Measurements from ENCODE around the gene NUMA1.

Gene NUMA1

DNA sequence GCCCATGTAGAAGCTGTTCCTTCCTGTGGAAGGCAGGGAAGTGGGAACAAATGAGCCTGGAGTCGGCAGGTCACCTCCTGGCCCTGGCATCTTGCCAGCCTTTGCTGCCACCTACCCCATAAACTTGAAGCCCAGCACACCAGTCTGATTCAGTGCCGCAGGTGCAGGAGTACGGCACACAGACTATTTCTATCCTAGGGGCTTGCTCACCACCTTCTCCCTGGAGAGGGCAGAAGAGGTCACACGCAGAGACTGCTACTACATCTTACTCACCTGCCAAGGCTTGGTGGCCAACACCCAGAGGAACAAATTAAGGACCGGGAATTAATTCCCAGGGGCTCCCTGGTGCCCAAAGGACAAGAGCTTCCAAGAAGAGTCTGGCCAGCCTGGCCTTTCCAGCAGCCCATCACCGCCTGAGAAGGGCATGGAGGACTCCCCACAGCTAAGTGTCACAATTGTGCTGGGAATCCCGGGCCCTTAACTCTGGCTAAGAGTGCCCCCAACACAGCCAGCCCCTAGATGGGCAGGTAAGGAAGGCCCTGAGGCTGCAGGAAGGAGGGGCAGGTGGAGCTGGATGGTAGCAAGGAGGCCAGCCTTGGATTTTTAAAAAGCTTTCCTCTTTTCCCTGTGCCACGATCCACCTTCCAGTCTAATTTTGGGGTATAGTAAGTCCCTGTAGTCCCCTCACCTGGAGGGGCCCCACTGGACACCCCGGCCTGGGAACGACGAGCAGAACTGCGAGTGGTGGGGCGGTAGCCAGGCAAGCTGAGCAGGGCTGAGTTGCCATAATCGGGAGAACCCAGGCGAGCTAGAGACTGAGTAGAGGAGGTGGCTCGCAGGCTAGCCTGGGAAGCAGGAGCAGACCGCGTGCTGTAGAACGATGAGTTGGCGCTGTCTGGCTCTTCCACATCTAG, 74.7 kb downstream of the NUMA1 start:
- Histone ChIP-seq H3K4me3 (ENCODE audit: low read depth in 1 of 2, low read length in 2 of 2) (no peak overlapping the region), H3K9me3 (ENCODE audit: control insufficient read depth in 1 of 2, low read length in 2 of 2) (no peaks in the 10 kb centered on the region), H3K27ac (ENCODE audit: low read length) (no peak overlapping the region), H3K4me1 (ENCODE audit: control insufficient read depth in 1 of 2, insufficient read depth in 2 of 2, low read length in 2 of 2) (peaks cover 0 to 11% of the 10 kb centered on the region in 2 donors), H3K27me3 (ENCODE audit: low read depth, low read length) (no peaks in the 10 kb centered on the region), H3K36me3 (ENCODE audit: control insufficient read depth in 1 of 2, insufficient read depth in 2 of 2, low read length in 2 of 2) (peaks cover 84% of the 10 kb centered on the region in 2 donors)

GRCh38 chr11:72004515-72005346, 75.6 kb downstream of the NUMA1 start:
- peaks cover 6 to 19% of the 10 kb centered on the region in 2 donors for H3K4me1 ChIP-seq (ENCODE audit: control insufficient read depth in 1 of 2, insufficient read depth in 2 of 2, low read length in 2 of 2)
- no peaks in the 10 kb centered on the region for H3K9me3 ChIP-seq (ENCODE audit: control insufficient read depth in 1 of 2, low read length in 2 of 2)
- H3K27me3 ChIP-seq (ENCODE audit: low read depth, low read length), result no peaks in the 10 kb centered on the region
- no peak overlapping the region for H3K27ac ChIP-seq (ENCODE audit: low read length)
- peaks cover 75 to 79% of the 10 kb centered on the region in 2 donors for H3K36me3 ChIP-seq (ENCODE audit: control insufficient read depth in 1 of 2, insufficient read depth in 2 of 2, low read length in 2 of 2)
- no peak overlapping the region for H3K4me3 ChIP-seq (ENCODE audit: low read depth in 1 of 2, low read length in 2 of 2)

DNA sequence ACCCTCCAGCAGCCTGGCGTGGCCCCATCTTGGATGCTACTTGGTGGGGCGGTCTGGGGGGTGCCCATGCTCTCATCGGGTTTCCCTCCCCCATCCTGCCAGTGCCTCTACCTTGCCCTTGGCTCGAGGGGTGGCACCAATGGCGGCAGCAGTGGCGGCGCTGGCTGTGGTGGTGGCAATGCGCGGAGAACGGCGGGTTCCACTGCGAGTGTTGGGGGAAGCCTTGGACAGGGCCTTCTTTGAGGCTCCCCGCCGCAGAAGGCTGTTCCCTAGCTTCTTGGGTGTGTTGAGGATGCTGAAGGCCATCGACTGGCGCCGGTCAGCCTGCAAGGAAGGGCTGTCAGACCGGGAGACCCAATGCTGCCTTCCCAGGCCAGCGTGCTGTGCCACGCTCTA, 76.6 kb downstream of the NUMA1 start:
- no peak overlapping the region for H3K27ac ChIP-seq (ENCODE audit: low read length)
- H3K27me3 ChIP-seq (ENCODE audit: low read depth, low read length), result no peaks in the 10 kb centered on the region
- no peak overlapping the region for H3K4me3 ChIP-seq (ENCODE audit: low read depth in 1 of 2, low read length in 2 of 2)
- no peaks in the 10 kb centered on the region for H3K9me3 ChIP-seq (ENCODE audit: control insufficient read depth in 1 of 2, low read length in 2 of 2)
- H3K4me1 ChIP-seq (ENCODE audit: control insufficient read depth in 1 of 2, insufficient read depth in 2 of 2, low read length in 2 of 2), result peaks cover 11 to 28% of the 10 kb centered on the region in 2 donors
- H3K36me3 ChIP-seq (ENCODE audit: control insufficient read depth in 1 of 2, insufficient read depth in 2 of 2, low read length in 2 of 2), result peaks cover 68 to 72% of the 10 kb centered on the region in 2 donors

DNA sequence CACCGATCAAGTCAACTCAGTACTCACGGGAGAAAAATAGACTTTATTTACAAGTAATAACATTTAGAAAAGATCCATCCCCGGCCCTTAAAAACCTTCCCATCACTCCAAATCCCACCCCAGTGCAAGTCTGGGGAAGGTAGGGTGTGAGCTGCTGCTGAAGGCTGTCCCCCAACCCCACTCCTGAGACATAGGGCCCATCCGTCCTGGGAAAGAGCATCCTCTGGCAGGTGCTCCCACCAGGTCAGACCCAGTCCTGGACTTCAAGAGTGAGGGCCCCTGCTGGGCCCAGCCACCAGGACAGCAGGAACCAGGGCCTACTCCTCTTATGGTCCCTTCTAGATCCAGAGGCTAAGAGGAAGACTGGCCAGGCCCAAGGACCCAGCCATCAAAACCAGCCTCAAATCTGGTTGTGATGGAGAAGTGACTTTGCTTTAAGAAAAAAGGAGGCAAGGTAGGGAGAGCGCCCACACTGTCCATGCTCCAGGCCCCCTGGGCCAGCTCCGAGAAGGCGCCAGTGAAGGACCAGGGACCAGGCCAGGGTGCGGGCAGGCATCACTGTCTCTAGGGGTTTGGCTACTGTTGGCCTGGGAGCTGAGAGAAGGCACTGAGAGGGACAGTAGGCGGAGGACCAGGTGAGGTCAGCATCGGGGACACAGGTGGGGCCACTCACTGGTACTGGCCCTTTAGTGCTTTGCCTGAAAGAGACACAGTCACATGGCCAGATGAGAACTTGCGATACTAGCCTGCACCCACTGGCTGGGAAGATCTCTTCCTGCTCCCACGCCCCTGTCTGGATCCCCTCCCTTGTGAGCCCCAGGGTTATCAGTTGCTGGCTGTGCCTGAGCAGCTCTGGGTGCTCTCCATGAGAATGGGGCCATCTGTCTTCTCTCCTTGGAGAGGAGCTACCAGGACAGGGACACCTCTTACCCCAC, 77.2 kb downstream of the NUMA1 start:
- Histone ChIP-seq H3K27ac (ENCODE audit: low read length) (no peak overlapping the region), H3K27me3 (ENCODE audit: low read depth, low read length) (no peaks in the 10 kb centered on the region), H3K36me3 (ENCODE audit: control insufficient read depth in 1 of 2, insufficient read depth in 2 of 2, low read length in 2 of 2) (peaks cover 61 to 66% of the 10 kb centered on the region in 2 donors), H3K4me1 (ENCODE audit: control insufficient read depth in 1 of 2, insufficient read depth in 2 of 2, low read length in 2 of 2) (peaks cover 11 to 28% of the 10 kb centered on the region in 2 donors), H3K4me3 (ENCODE audit: low read depth in 1 of 2, low read length in 2 of 2) (no peak overlapping the region), H3K9me3 (ENCODE audit: control insufficient read depth in 1 of 2, low read length in 2 of 2) (no peaks in the 10 kb centered on the region)

DNA sequence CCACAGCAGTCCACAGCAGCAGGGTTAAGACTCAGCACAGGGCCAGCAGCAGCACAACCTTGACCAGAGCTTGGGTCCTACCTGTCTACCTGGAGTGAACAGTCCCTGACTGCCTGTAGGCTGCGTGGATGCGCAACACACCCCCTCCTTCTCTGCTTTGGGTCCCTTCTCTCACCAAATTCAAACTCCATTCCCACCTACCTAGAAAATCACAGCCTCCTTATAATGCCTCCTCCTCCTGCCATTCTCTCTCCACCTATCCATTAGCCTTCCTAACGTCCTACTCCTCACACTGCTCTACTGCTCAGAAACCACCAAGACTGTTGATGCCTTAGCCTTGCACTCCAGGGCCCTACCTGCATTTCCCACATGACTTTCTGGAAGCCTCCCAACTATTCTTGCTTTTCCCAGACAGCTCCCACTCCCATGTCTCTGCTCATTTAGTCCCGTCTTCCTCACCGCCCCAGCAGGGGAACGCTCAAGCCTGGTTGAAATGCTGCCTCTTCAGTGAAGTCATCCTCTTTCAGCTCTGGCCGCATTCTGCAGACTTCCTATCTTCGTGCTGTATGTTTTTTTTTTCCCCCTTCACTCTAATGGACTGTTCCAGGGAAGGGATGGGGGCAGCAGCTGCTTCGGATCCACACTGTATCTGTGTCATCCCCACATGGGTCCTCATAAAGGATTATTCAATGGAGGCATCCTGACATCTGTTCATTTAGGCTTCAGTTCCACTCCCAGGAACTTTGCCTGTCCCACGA, 78.3 kb downstream of the NUMA1 start:
- no peak overlapping the region for H3K27ac ChIP-seq (ENCODE audit: low read length)
- H3K4me3 ChIP-seq (ENCODE audit: low read depth in 1 of 2, low read length in 2 of 2), result no peak overlapping the region
- H3K36me3 ChIP-seq (ENCODE audit: control insufficient read depth in 1 of 2, insufficient read depth in 2 of 2, low read length in 2 of 2), result peaks cover 50 to 59% of the 10 kb centered on the region in 2 donors
- peaks cover 11 to 28% of the 10 kb centered on the region in 2 donors for H3K4me1 ChIP-seq (ENCODE audit: control insufficient read depth in 1 of 2, insufficient read depth in 2 of 2, low read length in 2 of 2)
- H3K27me3 ChIP-seq (ENCODE audit: low read depth, low read length), result no peaks in the 10 kb centered on the region
- H3K9me3 ChIP-seq (ENCODE audit: control insufficient read depth in 1 of 2, low read length in 2 of 2), result no peaks in the 10 kb centered on the region

- peaks cover 43 to 58% of the 10 kb centered on the region in 2 donors for H3K36me3 ChIP-seq (ENCODE audit: control insufficient read depth in 1 of 2, insufficient read depth in 2 of 2, low read length in 2 of 2)
- H3K27me3 ChIP-seq (ENCODE audit: low read depth, low read length), result no peaks in the 10 kb centered on the region
- no peak overlapping the region for H3K27ac ChIP-seq (ENCODE audit: low read length)
- peaks cover 11 to 28% of the 10 kb centered on the region in 2 donors for H3K4me1 ChIP-seq (ENCODE audit: control insufficient read depth in 1 of 2, insufficient read depth in 2 of 2, low read length in 2 of 2)
- no peak overlapping the region for H3K4me3 ChIP-seq (ENCODE audit: low read depth in 1 of 2, low read length in 2 of 2)
- no peaks in the 10 kb centered on the region for H3K9me3 ChIP-seq (ENCODE audit: control insufficient read depth in 1 of 2, low read length in 2 of 2)
Measured at GRCh38 chr11:72001285-72001684, 79.1 kb downstream of the NUMA1 start.

GRCh38 chr11:72000202-72000867, 80.0 kb downstream of the NUMA1 start:
- Histone ChIP-seq H3K27ac (ENCODE audit: low read length) (peak overlapping the region; percentile 82), H3K36me3 (ENCODE audit: control insufficient read depth in 1 of 2, insufficient read depth in 2 of 2, low read length in 2 of 2) (peaks cover 34 to 48% of the 10 kb centered on the region in 2 donors), H3K27me3 (ENCODE audit: low read depth, low read length) (no peaks in the 10 kb centered on the region), H3K4me1 (ENCODE audit: control insufficient read depth in 1 of 2, insufficient read depth in 2 of 2, low read length in 2 of 2) (peaks cover 11 to 28% of the 10 kb centered on the region in 2 donors), H3K4me3 (ENCODE audit: low read depth in 1 of 2, low read length in 2 of 2) (peak overlapping the region; percentile 27 to 58), H3K9me3 (ENCODE audit: control insufficient read depth in 1 of 2, low read length in 2 of 2) (no peaks in the 10 kb centered on the region)

DNA sequence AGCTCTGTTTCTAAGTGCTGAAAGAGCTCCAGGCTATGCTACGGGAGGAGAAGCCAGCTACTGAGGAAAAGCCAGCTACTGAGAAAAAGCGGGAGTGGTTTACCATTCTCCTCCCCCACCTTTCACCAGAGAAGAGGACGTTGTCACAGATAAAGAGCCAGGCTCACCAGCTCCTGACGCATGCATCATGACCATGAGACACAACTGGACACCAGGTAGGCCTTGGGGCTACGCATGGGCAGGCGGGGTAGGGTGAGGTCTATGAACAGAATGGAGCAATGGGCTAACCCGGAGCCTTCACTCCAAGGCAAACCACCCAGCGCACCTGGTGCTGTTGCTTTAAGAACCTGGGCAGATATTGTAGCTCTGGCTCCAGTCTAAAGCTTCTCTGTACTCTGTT, 80.5 kb downstream of the NUMA1 start:
- peaks cover 11 to 28% of the 10 kb centered on the region in 2 donors for H3K4me1 ChIP-seq (ENCODE audit: control insufficient read depth in 1 of 2, insufficient read depth in 2 of 2, low read length in 2 of 2)
- peak overlapping the region; percentile 82 for H3K27ac ChIP-seq (ENCODE audit: low read length)
- no peaks in the 10 kb centered on the region for H3K27me3 ChIP-seq (ENCODE audit: low read depth, low read length)
- peak overlapping the region; percentile 27 to 58 for H3K4me3 ChIP-seq (ENCODE audit: low read depth in 1 of 2, low read length in 2 of 2)
- no peaks in the 10 kb centered on the region for H3K9me3 ChIP-seq (ENCODE audit: control insufficient read depth in 1 of 2, low read length in 2 of 2)
- H3K36me3 ChIP-seq (ENCODE audit: control insufficient read depth in 1 of 2, insufficient read depth in 2 of 2, low read length in 2 of 2), result peaks cover 28 to 43% of the 10 kb centered on the region in 2 donors

- Histone ChIP-seq H3K4me3 (ENCODE audit: low read depth in 1 of 2, low read length in 2 of 2) (peak overlapping the region; percentile 27 to 58), H3K9me3 (ENCODE audit: control insufficient read depth in 1 of 2, low read length in 2 of 2) (no peaks in the 10 kb centered on the region), H3K27me3 (ENCODE audit: low read depth, low read length) (no peaks in the 10 kb centered on the region), H3K36me3 (ENCODE audit: control insufficient read depth in 1 of 2, insufficient read depth in 2 of 2, low read length in 2 of 2) (peaks cover 24 to 38% of the 10 kb centered on the region in 2 donors), H3K4me1 (ENCODE audit: control insufficient read depth in 1 of 2, insufficient read depth in 2 of 2, low read length in 2 of 2) (peaks cover 11 to 28% of the 10 kb centered on the region in 2 donors), H3K27ac (ENCODE audit: low read length) (peak overlapping the region; percentile 82)
Measured at GRCh38 chr11:71999362-71999761, 81.0 kb downstream of the NUMA1 start.

Data from muscle layer of duodenum (tissue), 2 donors.